ENCODE data around the gene RERE.
"Not testable (repeated sequence)": the region's sequence is repeated elsewhere in the genome, so short reads cannot be mapped to it uniquely, and the experiment has no call there.

The RERE gene

GRCh38 chr1:8607906-8608305 is 209.5 kb downstream of the RERE start:
- no peak for DNase-seq (ENCODE audit: low read depth in 2 of 2)

- DNase-seq (ENCODE audit: low read depth in 2 of 2), result no peak
These were observed 213.1 kb downstream of the RERE start for GRCh38 chr1:8604041-8604945.

- no peak for DNase-seq (ENCODE audit: low read depth in 2 of 2)
These were observed 214.2 kb downstream of the RERE start for GRCh38 chr1:8603220-8603616.

GRCh38 chr1:8602471-8603219 is 214.8 kb downstream of the RERE start:
- no peak for DNase-seq (ENCODE audit: low read depth in 2 of 2)

GRCh38 chr1:8600336-8600735 is 217.1 kb downstream of the RERE start:
- DNase-seq (ENCODE audit: low read depth in 2 of 2), result no peak

GRCh38 chr1:8599646-8600212 is 217.7 kb downstream of the RERE start:
- DNase-seq (ENCODE audit: low read depth in 2 of 2), result no peak

- DNase-seq (ENCODE audit: low read depth in 2 of 2), result no peak
These were observed 218.7 kb downstream of the RERE start for GRCh38 chr1:8598783-8599182.

GRCh38 chr1:8598060-8598724 is 219.2 kb downstream of the RERE start:
- DNase-seq (ENCODE audit: low read depth in 2 of 2), result no peak

- DNase-seq (ENCODE audit: low read depth in 2 of 2), result no peak
These were observed 220.0 kb downstream of the RERE start for GRCh38 chr1:8597455-8597854.

GRCh38 chr1:8595941-8596340 is 221.5 kb downstream of the RERE start:
- DNase-seq (ENCODE audit: low read depth in 2 of 2), result no peak

GRCh38 chr1:8595332-8595731 is 222.1 kb downstream of the RERE start:
- no peak for DNase-seq (ENCODE audit: low read depth in 2 of 2)

- not testable (repeated sequence) for DNase-seq (ENCODE audit: low read depth in 2 of 2)
These were observed 224.1 kb downstream of the RERE start for GRCh38 chr1:8593292-8593691.

- DNase-seq (ENCODE audit: low read depth in 2 of 2), result no peak
These were observed 225.9 kb downstream of the RERE start for GRCh38 chr1:8591569-8591968.

GRCh38 chr1:8590721-8591351 is 226.6 kb downstream of the RERE start:
- no peak for DNase-seq (ENCODE audit: low read depth in 2 of 2)

GRCh38 chr1:8589571-8589970 is 227.9 kb downstream of the RERE start:
- no peak for DNase-seq (ENCODE audit: low read depth in 2 of 2)

GRCh38 chr1:8587784-8588183 is 229.7 kb downstream of the RERE start:
- DNase-seq (ENCODE audit: low read depth in 2 of 2), result no peak

GRCh38 chr1:8586438-8586837 is 231.0 kb downstream of the RERE start:
- no peak for DNase-seq (ENCODE audit: low read depth in 2 of 2)

GRCh38 chr1:8584316-8584715 is 233.1 kb downstream of the RERE start:
- DNase-seq (ENCODE audit: low read depth in 2 of 2), result no peak

- no peak for DNase-seq (ENCODE audit: low read depth in 2 of 2)
These were observed 234.4 kb downstream of the RERE start for GRCh38 chr1:8583031-8583430.

GRCh38 chr1:8580566-8580965 is 236.9 kb downstream of the RERE start:
- DNase-seq (ENCODE audit: low read depth in 2 of 2), result no peak

GRCh38 chr1:8578936-8579335 is 238.5 kb downstream of the RERE start:
- no peak for DNase-seq (ENCODE audit: low read depth in 2 of 2)
